HCT116 (cell line): ENCODE data around the gene PNMT. TPM values are rescaled to one million over a fixed set of nuclear protein-coding genes. Genes with fewer than 3 reads are reported as not detected.

Experiments used
- ATAC-seq: fragments of 200-7000 bp; cut with Tn5 transposase; 2 replicates; pipeline ENCODE4 v1.9.1; 2020; ENCODE audit warnings: mild to moderate bottlenecking, moderate library complexity
- BruUV-seq: library from RNA; stranded (reverse); fragments of 400-500 nt; replicated peaks from 2 replicates; lab custom pipeline; 2021; lab: Mats Ljungman, UMichigan
- CTCF ChIA-PET: fragments of 300-600 bp; sonication (Branson Sonifier 250); formaldehyde crosslinking; loops from one replicate; lab custom pipeline; 2021; ENCODE audit warnings: antibody characterized with exemption; lab: Charles Lee
- POLR2A ChIA-PET: fragments of 300-600, 350-600 bp; sonication (Branson Sonifier 250); formaldehyde crosslinking; loops from one replicate; lab custom pipeline; 2021; ENCODE audit warnings: antibody characterized with exemption; lab: Charles Lee
- RAD21 ChIA-PET, 2 experiments: fragments of 300-600 bp; sonication (Branson Sonifier 250); formaldehyde crosslinking; loops; one replicate each; lab custom pipeline; 2023; ENCODE audit warnings: low total read pairs in 2 of 2; ENCODE audit not compliant: uncharacterized antibody in 2 of 2, unreplicated experiment in 2 of 2, low non-redundant PET in 1 of 2; lab: Charles Lee
- DNase-seq: peaks from one replicate; pipeline ENCODE4 v3.0.0-alpha.2; 2010; ENCODE audit warnings: low read depth, low spot score
- H2AFZ ChIP-seq: fragments of 200-600 bp; shearing (Covaris generic), sonication (generic); 2 replicates; pipeline ENCODE4 v1.6.1; 2017; ENCODE audit warnings: low read depth, mixed run types, mixed read lengths, antibody characterized with exemption, low read length; ENCODE audit not compliant: poor library complexity, severe bottlenecking
- H3K27ac ChIP-seq: 2 replicates; pipeline ENCODE4 v1.5.1; 2012; ENCODE audit warnings: low read depth, low read length
- H3K27me3 ChIP-seq: fragments of 200-600 bp; sonication (generic); 2 replicates; pipeline ENCODE4 v1.6.1; 2016; ENCODE audit warnings: mixed run types, low read length, mixed read lengths; ENCODE audit not compliant: insufficient read depth
- H3K36me3 ChIP-seq, 2 experiments: fragments of 200-500 bp in 1 of 2; fragments of 200-600 bp in 1 of 2; sonication (Bioruptor generic) in 1 of 2; sonication (generic) in 1 of 2; 2 replicates each; pipeline versions ENCODE4 v1.5.1 to v1.6.1; 2014 to 2016; ENCODE audit warnings: low read length in 2 of 2, inconsistent platforms in 1 of 2, mixed read lengths in 1 of 2, mixed run types in 1 of 2; ENCODE audit not compliant: insufficient read depth in 2 of 2, control insufficient read depth in 1 of 2
- H3K4me1 ChIP-seq, 2 experiments: fragments of 200-600 bp in 1 of 2; sonication (generic) in 1 of 2; 2 replicates each; pipeline versions ENCODE4 v1.5.1 to v1.6.1; 2012 to 2017; ENCODE audit warnings: low read length in 2 of 2, inconsistent platforms in 1 of 2, mild to moderate bottlenecking in 1 of 2, mixed read lengths in 1 of 2, mixed run types in 1 of 2, moderate library complexity in 1 of 2; ENCODE audit not compliant: insufficient read depth in 2 of 2, control insufficient read depth in 1 of 2
- H3K4me2 ChIP-seq: fragments of 200-600 bp; sonication (generic); 2 replicates; pipeline ENCODE4 v1.6.1; 2017; ENCODE audit warnings: mixed run types, low read length, mixed read lengths
- H3K4me3 ChIP-seq, 2 experiments: fragments of 200-600 bp in 1 of 2; sonication (generic) in 1 of 2; replicated peaks in 1 of 2; 2 replicates each; pipeline ENCODE4 v1.5.1; 2011 to 2016; ENCODE audit warnings: low read length in 2 of 2, control low read depth in 1 of 2, low read depth in 1 of 2, mild to moderate bottlenecking in 1 of 2, mixed read lengths in 1 of 2, mixed run types in 1 of 2
- H3K79me2 ChIP-seq: fragments of 200-600 bp; sonication (generic); 2 replicates; pipeline ENCODE4 v1.6.1; 2017; ENCODE audit warnings: mild to moderate bottlenecking, mixed run types, low read length, moderate library complexity, mixed read lengths; ENCODE audit not compliant: insufficient read depth
- H3K9ac ChIP-seq: fragments of 200-600 bp; sonication (generic); 2 replicates; pipeline ENCODE4 v1.6.1; 2016; ENCODE audit warnings: low read length, mixed read lengths
- H3K9me2 ChIP-seq: fragments of 200-600 bp; sonication (generic), shearing (Covaris generic); 2 replicates; pipeline ENCODE4 v1.6.1; 2017; ENCODE audit warnings: mixed run types, mild to moderate bottlenecking, moderate library complexity; ENCODE audit not compliant: insufficient read depth
- H3K9me3 ChIP-seq, 2 experiments: fragments of 200-500 bp in 1 of 2; fragments of 200-600 bp in 1 of 2; sonication (Bioruptor generic) in 1 of 2; sonication (generic) in 1 of 2; 2 replicates each; pipeline ENCODE4 v1.6.1; 2014 to 2017; ENCODE audit warnings: low read length in 2 of 2, mixed read lengths in 2 of 2, inconsistent platforms in 1 of 2, low read depth in 1 of 2, mild to moderate bottlenecking in 1 of 2, mixed run types in 1 of 2, moderate library complexity in 1 of 2; ENCODE audit not compliant: control insufficient read depth in 1 of 2, insufficient read depth in 1 of 2
- H4K20me1 ChIP-seq: fragments of 200-600 bp; sonication (generic), shearing (Covaris generic); 2 replicates; pipeline ENCODE4 v1.6.1; 2017; ENCODE audit warnings: mixed run types, mild to moderate bottlenecking, moderate library complexity; ENCODE audit not compliant: insufficient read depth
- CBX3 ChIP-seq: IDR thresholded peaks from 2 replicates; pipeline ENCODE4 v1.6.1; 2012; ENCODE audit warnings: low read depth
- ELF1 ChIP-seq: IDR thresholded peaks from 2 replicates; pipeline ENCODE4 v1.6.1; 2012; ENCODE audit warnings: low read depth, borderline replicate concordance
- FOSL1 ChIP-seq: IDR thresholded peaks from 2 replicates; pipeline ENCODE4 v1.6.1; 2012; ENCODE audit warnings: low read depth
- JUND ChIP-seq: IDR thresholded peaks from 2 replicates; pipeline ENCODE4 v1.6.1; 2012
- SIN3A ChIP-seq: IDR thresholded peaks from 2 replicates; pipeline ENCODE4 v1.6.1; 2012; ENCODE audit warnings: low read depth
- SP1 ChIP-seq: IDR thresholded peaks from 2 replicates; pipeline ENCODE4 v1.6.1; 2012; ENCODE audit warnings: low read depth
- ZNF274 ChIP-seq: fragments of 200-500 bp; sonication (Bioruptor generic); IDR thresholded peaks from 2 replicates; pipeline ENCODE4 v1.6.1; 2014; ENCODE audit warnings: mild to moderate bottlenecking, low read depth, low read length, inconsistent platforms
- intact Hi-C: fragments of 100-400 bp; cut with micrococcal nuclease; formaldehyde crosslinking; loops from 2 replicates; pipeline ENCODE4 v1.10.0; 2022
- total RNA-seq: library from RNA; stranded (reverse); gene quantifications from one replicate; pipeline ENCODE4 v1.2.1, GENCODE V29; 2021; ENCODE audit not compliant: unreplicated experiment
- TF ChIP-seq, protein P1 (sequence below): IDR thresholded peaks from 2 replicates; pipeline ENCODE4 v1.6.1; 2012; ENCODE audit warnings: low read depth
- TF ChIP-seq, protein P2 (sequence below), 3 experiments: fragments of 200-600 bp in 1 of 3; sonication (generic) in 1 of 3; IDR thresholded peaks in 2 of 3; conservative IDR thresholded peaks in 1 of 3; 2 replicates each; pipeline ENCODE4 v1.5.1; 2012 to 2017; ENCODE audit warnings: low read depth in 2 of 3, low read length in 2 of 3, antibody characterized with exemption in 1 of 3, borderline replicate concordance in 1 of 3, control low read depth in 1 of 3, mild to moderate bottlenecking in 1 of 3, mixed read lengths in 1 of 3, mixed run types in 1 of 3, moderate library complexity in 1 of 3; ENCODE audit not compliant: insufficient read depth in 1 of 3
- TF ChIP-seq, protein P3 (sequence below): IDR thresholded peaks from 2 replicates; pipeline ENCODE4 v1.6.1; 2012

Gene PNMT
- total RNA-seq, 1 experiment from 2014 or later, result not detected

DNA sequence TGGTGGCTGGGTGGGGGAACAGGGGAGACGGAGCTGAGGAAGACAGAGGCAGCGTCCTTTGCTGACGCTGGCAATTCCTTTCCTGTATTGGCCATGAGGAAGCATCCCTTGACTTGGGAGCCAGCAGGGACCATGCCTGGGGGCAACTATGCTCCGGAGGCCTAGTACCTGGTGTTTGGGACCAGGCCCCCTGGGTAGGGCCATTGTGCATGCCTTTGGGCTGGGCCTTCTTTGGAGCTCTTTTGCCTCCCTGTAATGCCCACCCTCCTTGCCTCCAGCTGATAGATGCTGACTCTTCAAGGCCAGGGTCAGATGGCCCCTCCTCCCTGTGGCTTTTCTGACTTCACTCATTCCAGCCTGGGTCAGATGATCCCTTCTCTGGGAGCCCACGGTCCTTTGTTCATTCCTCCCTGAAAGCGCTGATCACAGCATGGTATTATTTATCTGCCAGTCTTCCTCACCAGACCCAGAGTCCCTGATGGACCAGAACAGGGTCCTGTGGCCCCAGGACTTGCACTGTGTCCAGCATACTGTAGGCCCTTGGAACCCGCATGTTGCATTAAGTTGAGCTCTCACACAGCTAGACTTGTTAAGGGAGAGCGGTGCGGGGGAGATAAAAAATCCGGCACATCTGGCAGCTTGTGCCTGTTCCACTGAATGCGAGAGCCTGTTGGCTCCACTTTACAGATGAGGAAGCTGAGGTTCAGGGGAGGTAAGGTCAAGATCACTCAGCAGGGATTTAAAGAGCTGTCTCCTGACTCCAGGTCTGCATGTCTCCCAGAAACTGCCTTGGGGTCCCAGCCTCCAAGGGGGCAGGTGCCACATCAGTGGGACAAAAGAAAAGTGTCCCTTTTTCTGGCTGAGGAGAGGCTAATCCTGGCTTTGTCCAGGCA lies 28.4 kb upstream of the PNMT start:
- no peaks in the 10 kb centered on the region for H3K36me3 ChIP-seq
- TF ChIP-seq SP1 (no peak), FOSL1 (no peak), JUND (no peak), SIN3A (no peak), ZNF274 (no peak), ELF1 (no peak), CBX3 (no peak)
- TF ChIP-seq, protein P1, sequence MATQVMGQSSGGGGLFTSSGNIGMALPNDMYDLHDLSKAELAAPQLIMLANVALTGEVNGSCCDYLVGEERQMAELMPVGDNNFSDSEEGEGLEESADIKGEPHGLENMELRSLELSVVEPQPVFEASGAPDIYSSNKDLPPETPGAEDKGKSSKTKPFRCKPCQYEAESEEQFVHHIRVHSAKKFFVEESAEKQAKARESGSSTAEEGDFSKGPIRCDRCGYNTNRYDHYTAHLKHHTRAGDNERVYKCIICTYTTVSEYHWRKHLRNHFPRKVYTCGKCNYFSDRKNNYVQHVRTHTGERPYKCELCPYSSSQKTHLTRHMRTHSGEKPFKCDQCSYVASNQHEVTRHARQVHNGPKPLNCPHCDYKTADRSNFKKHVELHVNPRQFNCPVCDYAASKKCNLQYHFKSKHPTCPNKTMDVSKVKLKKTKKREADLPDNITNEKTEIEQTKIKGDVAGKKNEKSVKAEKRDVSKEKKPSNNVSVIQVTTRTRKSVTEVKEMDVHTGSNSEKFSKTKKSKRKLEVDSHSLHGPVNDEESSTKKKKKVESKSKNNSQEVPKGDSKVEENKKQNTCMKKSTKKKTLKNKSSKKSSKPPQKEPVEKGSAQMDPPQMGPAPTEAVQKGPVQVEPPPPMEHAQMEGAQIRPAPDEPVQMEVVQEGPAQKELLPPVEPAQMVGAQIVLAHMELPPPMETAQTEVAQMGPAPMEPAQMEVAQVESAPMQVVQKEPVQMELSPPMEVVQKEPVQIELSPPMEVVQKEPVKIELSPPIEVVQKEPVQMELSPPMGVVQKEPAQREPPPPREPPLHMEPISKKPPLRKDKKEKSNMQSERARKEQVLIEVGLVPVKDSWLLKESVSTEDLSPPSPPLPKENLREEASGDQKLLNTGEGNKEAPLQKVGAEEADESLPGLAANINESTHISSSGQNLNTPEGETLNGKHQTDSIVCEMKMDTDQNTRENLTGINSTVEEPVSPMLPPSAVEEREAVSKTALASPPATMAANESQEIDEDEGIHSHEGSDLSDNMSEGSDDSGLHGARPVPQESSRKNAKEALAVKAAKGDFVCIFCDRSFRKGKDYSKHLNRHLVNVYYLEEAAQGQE, result no peak
- TF ChIP-seq, protein P2, sequence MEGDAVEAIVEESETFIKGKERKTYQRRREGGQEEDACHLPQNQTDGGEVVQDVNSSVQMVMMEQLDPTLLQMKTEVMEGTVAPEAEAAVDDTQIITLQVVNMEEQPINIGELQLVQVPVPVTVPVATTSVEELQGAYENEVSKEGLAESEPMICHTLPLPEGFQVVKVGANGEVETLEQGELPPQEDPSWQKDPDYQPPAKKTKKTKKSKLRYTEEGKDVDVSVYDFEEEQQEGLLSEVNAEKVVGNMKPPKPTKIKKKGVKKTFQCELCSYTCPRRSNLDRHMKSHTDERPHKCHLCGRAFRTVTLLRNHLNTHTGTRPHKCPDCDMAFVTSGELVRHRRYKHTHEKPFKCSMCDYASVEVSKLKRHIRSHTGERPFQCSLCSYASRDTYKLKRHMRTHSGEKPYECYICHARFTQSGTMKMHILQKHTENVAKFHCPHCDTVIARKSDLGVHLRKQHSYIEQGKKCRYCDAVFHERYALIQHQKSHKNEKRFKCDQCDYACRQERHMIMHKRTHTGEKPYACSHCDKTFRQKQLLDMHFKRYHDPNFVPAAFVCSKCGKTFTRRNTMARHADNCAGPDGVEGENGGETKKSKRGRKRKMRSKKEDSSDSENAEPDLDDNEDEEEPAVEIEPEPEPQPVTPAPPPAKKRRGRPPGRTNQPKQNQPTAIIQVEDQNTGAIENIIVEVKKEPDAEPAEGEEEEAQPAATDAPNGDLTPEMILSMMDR (IDR thresholded peaks at IDR 0.05 in 2 of 3, conservative IDR thresholded peaks at IDR 0.05 in 1 of 3; ENCODE audit: borderline replicate concordance in 1 of 3, insufficient read depth in 1 of 3, low read depth in 2 of 3, low read length in 2 of 3), result no peak
- TF ChIP-seq, protein P3, sequence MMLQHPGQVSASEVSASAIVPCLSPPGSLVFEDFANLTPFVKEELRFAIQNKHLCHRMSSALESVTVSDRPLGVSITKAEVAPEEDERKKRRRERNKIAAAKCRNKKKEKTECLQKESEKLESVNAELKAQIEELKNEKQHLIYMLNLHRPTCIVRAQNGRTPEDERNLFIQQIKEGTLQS, result no peak
- H4K20me1 ChIP-seq, result no peaks in the 10 kb centered on the region
- no peak overlapping the region for H3K27ac ChIP-seq
- no peak for DNase-seq
- intact Hi-C loops, result no loop called here
- peaks cover 39 to 63% of the 10 kb centered on the region in 2 experiments for H3K4me1 ChIP-seq
- H3K9ac ChIP-seq, result no peak overlapping the region
- ChIA-PET POLR2A (no interaction called here), RAD21 (no interaction called here), CTCF (interaction anchor here (1.2 kb wide), 1 partner anchor 14 kb away, joined by 5 read pairs; no protein-coding TSS in a partner anchor)
- no peaks in the 10 kb centered on the region for H3K9me2 ChIP-seq
- H2AFZ ChIP-seq, result no peak overlapping the region
- BruUV-seq, result no TSS peak
- H3K4me3 ChIP-seq, result no peak overlapping the region
- H3K79me2 ChIP-seq, result peaks cover 64% of the 10 kb centered on the region
- no peaks in the 10 kb centered on the region for H3K27me3 ChIP-seq
- no peak overlapping the region for H3K4me2 ChIP-seq
- no peak for ATAC-seq
- H3K9me3 ChIP-seq, result no peaks in the 10 kb centered on the region
